H4 (cell line): Measurements from ENCODE around the gene CD19. TPM values are rescaled to one million over a fixed set of nuclear protein-coding genes. Genes with fewer than 3 reads are reported as not detected.
"Not testable (repeated sequence)": the region's sequence is repeated elsewhere in the genome, so short reads cannot be mapped to it uniquely, and the experiment has no call there.

Experiments used
- DNase-seq: peaks from one replicate; pipeline ENCODE4 v3.0.0-alpha.2; 2015; ENCODE audit warnings: low spot score
- total RNA-seq: library from RNA; depleted of rRNA; stranded (reverse); fragments of >200 nt; shearing (Covaris generic); gene quantifications from 2 replicates; pipeline ENCODE4 v1.2.3, GENCODE V29; 2014

Gene CD19
- total RNA-seq, 1 experiment from 2014 or later = not detected

DNA sequence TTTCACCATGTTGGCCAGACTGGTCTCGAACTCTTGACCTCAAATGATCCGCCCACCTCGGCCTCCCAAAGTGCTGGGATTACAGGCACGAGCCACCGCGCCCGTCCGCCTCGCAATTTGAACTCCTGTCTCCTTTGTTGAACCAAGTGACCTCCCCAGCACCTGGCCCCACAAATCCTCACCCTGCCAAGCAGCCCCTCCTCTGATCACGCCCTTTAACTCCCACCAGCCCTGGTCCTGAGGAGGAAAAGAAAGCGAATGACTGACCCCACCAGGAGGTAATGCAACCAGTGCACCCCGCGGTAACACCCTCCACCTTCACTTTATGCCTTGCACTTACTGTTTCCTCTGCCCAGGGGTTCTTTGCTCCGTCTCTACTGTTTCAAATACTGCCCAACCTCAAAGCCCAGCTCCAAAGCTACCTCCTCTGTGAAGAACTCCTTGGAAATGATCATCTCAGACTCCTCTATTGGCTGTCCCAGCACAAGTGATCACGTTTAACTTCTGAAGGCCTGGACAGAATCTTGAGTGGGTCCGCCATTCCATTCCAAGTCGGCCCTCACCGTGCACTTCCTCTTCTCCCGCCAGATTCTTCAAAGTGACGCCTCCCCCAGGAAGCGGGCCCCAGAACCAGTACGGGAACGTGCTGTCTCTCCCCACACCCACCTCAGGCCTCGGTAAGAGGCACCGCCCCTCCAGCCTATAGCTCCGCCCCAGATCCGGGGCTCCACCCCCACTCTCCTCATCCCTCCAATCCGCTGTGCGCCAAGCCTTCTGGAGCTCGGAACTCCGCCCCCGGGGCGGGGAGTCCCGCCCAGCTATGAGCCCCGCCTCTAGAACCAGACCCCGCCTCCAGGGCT lies 4.4 kb downstream of the CD19 start:
- no peak for DNase-seq

GRCh38 chr16:28936784-28937155 lies 5.0 kb downstream of the CD19 start:
- no peak for DNase-seq

- no peak for DNase-seq
Measured at GRCh38 chr16:28937222-28937876, 5.6 kb downstream of the CD19 start.

DNA sequence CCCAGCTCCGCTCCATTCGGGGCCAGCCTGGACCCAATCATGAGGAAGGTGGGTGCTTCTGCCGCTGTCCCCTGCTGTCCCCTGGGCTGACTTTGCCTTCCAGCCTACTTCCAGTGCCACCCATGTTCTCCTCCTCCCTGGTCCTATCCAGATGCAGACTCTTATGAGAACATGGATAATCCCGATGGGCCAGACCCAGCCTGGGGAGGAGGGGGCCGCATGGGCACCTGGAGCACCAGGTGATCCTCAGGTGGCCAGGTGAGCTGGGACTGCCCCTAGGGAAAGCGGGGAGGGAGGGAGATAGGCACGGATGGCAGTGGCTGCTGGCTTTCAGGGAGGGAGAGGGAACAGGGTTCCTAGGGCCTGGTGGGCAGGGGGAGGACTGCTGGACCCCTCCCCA lies 7.0 kb downstream of the CD19 start:
- no peak for DNase-seq

GRCh38 chr16:28939825-28940224 lies 8.1 kb downstream of the CD19 start:
- not testable (repeated sequence) for DNase-seq

DNA sequence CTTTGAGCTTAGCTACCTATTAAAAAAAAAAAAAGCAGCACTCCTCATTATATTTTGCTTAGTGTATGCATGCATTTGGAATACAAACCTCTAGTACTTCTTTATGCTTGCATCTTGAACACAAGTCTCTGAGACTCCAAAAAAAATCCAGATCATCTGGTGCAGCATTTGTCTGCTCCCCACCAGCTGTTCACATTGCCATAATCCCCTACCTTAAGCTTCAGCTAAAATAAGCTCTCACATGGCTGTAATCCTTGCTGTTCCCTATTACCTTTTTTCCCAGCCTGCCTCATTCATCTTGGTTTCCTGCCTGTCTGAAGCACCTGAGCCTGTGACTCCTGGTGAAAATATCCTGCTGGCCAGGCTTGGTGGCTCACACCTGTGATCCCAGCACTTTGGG lies 11.5 kb downstream of the CD19 start:
- no peak for DNase-seq

- no peak for DNase-seq
Measured at GRCh38 chr16:28946681-28947080, 14.9 kb downstream of the CD19 start.

DNA sequence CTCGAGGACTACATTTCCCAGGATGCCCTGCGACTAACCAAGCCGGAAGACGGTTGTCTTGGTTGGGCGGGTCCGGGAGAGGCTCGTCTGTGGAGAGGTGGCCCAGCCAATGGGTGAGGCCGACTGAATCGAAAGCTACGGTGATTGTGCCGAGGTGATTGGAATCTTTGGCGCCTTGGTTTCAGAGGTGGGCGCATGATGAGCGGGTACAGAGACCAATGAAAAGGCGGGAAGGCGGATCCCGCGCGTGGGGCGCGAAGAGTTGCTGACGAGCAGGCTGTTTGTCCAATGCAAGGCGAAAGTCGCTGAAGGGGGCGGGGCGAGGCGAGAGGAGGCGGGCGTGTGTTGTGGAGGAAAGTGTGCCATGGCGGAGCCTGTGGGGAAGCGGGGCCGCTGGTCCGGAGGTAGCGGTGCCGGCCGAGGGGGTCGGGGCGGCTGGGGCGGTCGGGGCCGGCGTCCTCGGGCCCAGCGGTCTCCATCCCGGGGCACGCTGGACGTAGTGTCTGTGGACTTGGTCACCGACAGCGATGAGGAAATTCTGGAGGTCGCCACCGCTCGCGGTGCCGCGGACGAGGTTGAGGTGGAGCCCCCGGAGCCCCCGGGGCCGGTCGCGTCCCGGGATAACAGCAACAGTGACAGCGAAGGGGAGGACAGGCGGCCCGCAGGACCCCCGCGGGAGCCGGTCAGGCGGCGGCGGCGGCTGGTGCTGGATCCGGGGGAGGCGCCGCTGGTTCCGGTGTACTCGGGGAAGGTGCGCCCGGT lies 19.1 kb downstream of the CD19 start, which contains the start of gene NFATC2IP:
NFATC2IP (plus strand) TSS at position 290 of the 762 bp plus-strand sequence; CDS start at position 365, 75 bp downstream.
- DNase-seq = peak; percentile 100

DNA sequence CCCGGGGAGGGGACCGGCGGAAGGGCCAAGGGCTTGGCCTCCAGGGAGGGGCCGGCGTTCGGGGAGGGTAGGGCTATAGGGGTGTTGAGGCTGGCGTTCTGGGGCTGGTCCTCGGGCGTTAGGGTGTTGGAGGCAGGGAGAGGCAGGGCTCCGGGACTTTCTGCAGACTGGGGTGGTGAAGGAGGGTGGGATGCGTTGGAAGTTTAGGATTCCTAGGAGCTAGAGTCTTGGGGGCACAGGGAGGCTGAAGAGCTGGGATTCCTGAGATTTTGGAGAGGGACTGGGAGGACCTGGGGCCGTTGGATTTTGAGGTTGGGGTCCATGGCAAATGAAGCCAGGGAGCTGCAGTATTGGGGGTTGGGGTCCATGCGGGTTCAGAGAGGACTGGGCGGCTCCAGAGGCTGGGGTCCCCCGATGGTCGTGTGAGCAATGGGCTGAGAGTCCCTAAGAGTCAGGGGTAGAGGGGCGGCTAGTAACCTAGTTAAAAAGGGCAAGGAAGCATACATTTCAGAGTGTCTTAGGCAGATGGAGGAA lies 19.7 kb downstream of the CD19 start:
- DNase-seq = no peak

GRCh38 chr16:28958216-28958615 lies 26.4 kb downstream of the CD19 start:
- no peak for DNase-seq

GRCh38 chr16:28958836-28959235 lies 27.1 kb downstream of the CD19 start:
- no peak for DNase-seq

DNA sequence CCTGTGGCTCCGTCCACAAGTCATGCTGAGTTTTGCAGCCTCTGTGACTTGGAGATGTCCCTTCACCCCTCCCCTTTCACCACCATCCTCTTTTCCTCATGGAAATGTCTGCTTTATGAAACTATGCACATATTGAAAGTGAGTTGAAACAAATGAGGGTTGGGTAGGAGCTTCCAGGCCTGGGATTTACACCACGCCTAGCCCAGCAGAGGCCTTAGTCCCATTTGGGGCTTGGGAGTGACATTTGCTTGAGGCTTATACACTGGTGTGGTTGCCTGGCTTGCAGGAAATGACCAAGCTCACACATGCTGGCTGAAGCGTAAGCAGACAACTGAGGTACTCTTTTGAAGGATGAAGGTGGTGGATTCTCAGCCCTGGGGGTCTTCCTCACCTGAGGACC lies 32.3 kb downstream of the CD19 start:
- no peak for DNase-seq

DNA sequence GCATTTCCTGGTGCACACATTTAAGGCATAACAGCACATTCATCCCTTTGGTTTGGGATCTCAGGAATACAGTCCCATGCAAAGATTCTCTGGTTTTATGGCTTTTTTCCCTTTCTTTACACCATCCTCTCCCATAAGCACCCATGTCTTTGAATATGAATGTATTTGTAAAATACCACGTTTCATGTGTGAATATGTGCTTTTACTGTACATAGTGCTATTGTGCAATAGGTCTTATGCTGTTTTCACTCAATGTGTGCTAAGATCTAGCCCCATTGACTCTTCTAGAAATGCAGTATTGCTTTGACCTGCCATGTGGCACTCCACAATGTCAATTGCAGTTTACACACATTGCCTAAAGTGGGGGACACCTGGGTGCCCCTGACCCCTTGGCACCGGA lies 32.7 kb downstream of the CD19 start:
- no peak for DNase-seq

- DNase-seq = no peak
Measured at GRCh38 chr16:28967156-28967555, 35.4 kb downstream of the CD19 start.

- not testable (repeated sequence) for DNase-seq
Measured at GRCh38 chr16:28969696-28970095, 37.9 kb downstream of the CD19 start.

- DNase-seq = peak; percentile 59
Measured at GRCh38 chr16:28974007-28974436, 42.3 kb downstream of the CD19 start.

- peak; percentile 93 for DNase-seq
Measured at GRCh38 chr16:28974437-28975157, 42.8 kb downstream of the CD19 start, which contains the start of gene SPNS1. Gene SPNS1 (plus strand): TSS chr16:28974778. CDS start chr16:28975152, 374 bp downstream.

- DNase-seq = no peak
Measured at GRCh38 chr16:28975158-28975599, 43.4 kb downstream of the CD19 start.

- DNase-seq = no peak
Measured at GRCh38 chr16:28977703-28978662, 46.2 kb downstream of the CD19 start.

DNA sequence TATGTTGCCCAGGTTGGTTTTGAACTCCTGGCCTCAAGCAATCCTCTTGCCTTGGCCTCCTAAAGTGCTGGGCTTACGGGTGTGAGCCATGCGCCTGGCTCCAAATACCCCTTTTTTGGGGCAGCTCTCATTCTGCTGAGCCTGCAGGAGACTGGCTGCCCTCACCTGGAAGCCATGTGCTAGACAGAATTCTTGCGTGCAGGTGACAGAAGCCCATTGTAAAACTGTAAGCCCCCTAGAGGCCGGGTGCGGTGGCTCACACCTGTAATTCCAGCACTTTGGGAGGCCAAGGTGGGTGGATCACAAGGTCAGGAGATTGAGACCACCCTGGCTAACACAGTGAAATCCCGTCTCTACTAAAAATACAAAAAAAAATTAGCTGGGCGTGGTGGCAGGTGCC lies 48.6 kb downstream of the CD19 start:
- not testable (repeated sequence) for DNase-seq
